ENCODE measurements around the gene SCRN1. TPM values are rescaled to one million over a fixed set of nuclear protein-coding genes. Genes with fewer than 3 reads are reported as not detected.
"Not testable (repeated sequence)": the region's sequence is repeated elsewhere in the genome, so short reads cannot be mapped to it uniquely, and the experiment has no call there.

SCRN1 gene
- total and polyA plus RNA-seq, 2 experiments from 2014 or later: 47.1 to 73.5 TPM

DNA sequence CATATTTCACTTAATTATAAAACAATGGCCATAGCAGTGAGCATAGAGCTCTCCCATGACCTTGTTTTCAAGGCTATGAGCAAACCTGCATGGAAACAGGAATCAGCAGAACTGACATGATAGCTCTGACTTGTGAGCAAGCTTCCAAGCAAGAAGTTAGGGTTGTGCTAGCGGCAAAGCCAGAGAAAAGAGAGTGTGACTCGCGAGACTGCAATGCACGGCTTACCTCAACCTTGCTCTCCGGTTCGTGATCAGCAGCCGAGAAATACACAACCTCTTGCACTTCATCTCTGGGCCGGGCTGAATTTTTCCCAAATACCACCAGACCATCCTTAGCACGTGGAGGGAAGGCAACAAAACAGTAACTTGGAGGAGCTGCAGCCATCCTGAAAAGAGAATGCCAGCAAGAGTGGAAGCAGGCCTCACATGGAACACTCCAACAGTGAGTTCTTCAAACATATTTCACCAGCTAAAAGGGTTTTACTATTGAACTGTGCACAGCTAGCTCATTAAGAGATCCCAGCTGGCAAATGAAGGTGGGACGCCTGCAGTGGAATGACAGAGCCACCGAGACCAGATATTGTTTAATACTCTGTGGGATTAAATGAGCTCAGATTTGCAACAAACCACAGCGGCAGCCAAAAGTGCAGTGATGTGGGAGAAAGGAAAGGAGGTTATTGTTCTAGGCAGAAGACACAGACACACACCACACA is 20.8 kb downstream of the SCRN1 start:
- Histone ChIP-seq H3K27me3 (no peaks in the 10 kb centered on the region), H3K79me2 (peaks cover 67% of the 10 kb centered on the region), H3K4me2 (no peak overlapping the region), H4K20me1 (ENCODE audit: insufficient read depth, poor library complexity, severe bottlenecking) (peaks cover 61% of the 10 kb centered on the region), H3K27ac (no peak overlapping the region), H2AFZ (no peak overlapping the region), H3K9me2 (replicated peaks; ENCODE audit: insufficient read depth) (no peaks in the 10 kb centered on the region), H3K4me3 (no peak overlapping the region), H3K9me3 (ENCODE audit: low read depth) (no peaks in the 10 kb centered on the region), H3K4me1 (ENCODE audit: insufficient read depth) (no peaks in the 10 kb centered on the region), H3K36me3 (replicated peaks; ENCODE audit: insufficient read depth, low read depth) (no peaks in the 10 kb centered on the region)
- no peak for DNase-seq (ENCODE audit: low spot score)
- TF ChIP-seq CTCF (IDR thresholded peaks at IDR 0.05; ENCODE audit: poor library complexity): no peak
- TF ChIP-seq EZH2 (IDR thresholded peaks at IDR 0.05; ENCODE audit: borderline replicate concordance): no peak
- TF ChIP-seq EZH2phosphoT487 (IDR thresholded peaks at IDR 0.05; ENCODE audit: low read depth, severe bottlenecking, unreplicated experiment): no peak
- 82% methylated on average over 12 of the region's 12 CpGs for WGBS (ENCODE audit: low lambda C conversion rate, missing lambda C conversion rate)

GRCh38 chr7:29965030-29965429 is 24.6 kb downstream of the SCRN1 start:
- WGBS (ENCODE audit: low lambda C conversion rate, missing lambda C conversion rate): 93% methylated on average over 3 of the region's 3 CpGs

DNA sequence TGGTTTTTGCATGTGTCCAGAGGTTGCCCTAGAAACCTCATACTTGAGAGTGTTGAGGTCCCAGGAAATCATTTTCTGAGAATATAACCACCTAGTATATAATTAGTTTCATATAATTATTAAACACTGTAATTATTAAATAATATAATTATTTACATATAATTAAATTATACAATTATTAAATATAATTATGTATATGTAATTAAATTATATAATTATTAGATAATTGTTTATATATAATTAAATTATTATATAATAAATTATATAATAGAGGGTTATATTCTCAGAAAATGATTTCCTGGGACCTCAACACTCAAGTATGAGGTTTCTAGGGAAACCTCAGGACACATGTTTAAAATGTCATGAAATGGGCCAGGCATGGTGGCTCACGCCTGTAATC is 27.6 kb downstream of the SCRN1 start:
- H4K20me1 ChIP-seq (ENCODE audit: insufficient read depth, poor library complexity, severe bottlenecking): peaks cover 5% of the 10 kb centered on the region
- no peaks in the 10 kb centered on the region for H3K27me3 ChIP-seq
- no peak overlapping the region for H3K4me2 ChIP-seq
- no peak overlapping the region for H3K27ac ChIP-seq
- TF ChIP-seq EZH2 (IDR thresholded peaks at IDR 0.05; ENCODE audit: borderline replicate concordance): no peak
- no peaks in the 10 kb centered on the region for H3K9me2 ChIP-seq (replicated peaks; ENCODE audit: insufficient read depth)
- H3K4me1 ChIP-seq (ENCODE audit: insufficient read depth): no peaks in the 10 kb centered on the region
- 94% methylated on average over 1 of the region's 1 CpG for WGBS (ENCODE audit: low lambda C conversion rate, missing lambda C conversion rate)
- no peaks in the 10 kb centered on the region for H3K9me3 ChIP-seq (ENCODE audit: low read depth)
- no peak for DNase-seq (ENCODE audit: low spot score)
- H3K4me3 ChIP-seq: no peak overlapping the region
- H3K36me3 ChIP-seq (replicated peaks; ENCODE audit: insufficient read depth, low read depth): no peaks in the 10 kb centered on the region
- H2AFZ ChIP-seq: no peak overlapping the region
- peaks cover 22% of the 10 kb centered on the region for H3K79me2 ChIP-seq

More at GRCh38 chr7:29965030-29965429, 24.6 kb downstream of the SCRN1 start:
- H3K27ac ChIP-seq: no peak overlapping the region
- no peaks in the 10 kb centered on the region for H3K4me1 ChIP-seq (ENCODE audit: insufficient read depth)
- no peak overlapping the region for H3K4me2 ChIP-seq
- DNase-seq (ENCODE audit: low spot score): no peak
- no peak for TF ChIP-seq EZH2 (IDR thresholded peaks at IDR 0.05; ENCODE audit: borderline replicate concordance)
- TF ChIP-seq EZH2phosphoT487 (IDR thresholded peaks at IDR 0.05; ENCODE audit: low read depth, severe bottlenecking, unreplicated experiment): no peak
- no peak for TF ChIP-seq CTCF (IDR thresholded peaks at IDR 0.05; ENCODE audit: poor library complexity)
- no peaks in the 10 kb centered on the region for H3K9me3 ChIP-seq (ENCODE audit: low read depth)
- H3K36me3 ChIP-seq (replicated peaks; ENCODE audit: insufficient read depth, low read depth): no peaks in the 10 kb centered on the region
- H4K20me1 ChIP-seq (ENCODE audit: insufficient read depth, poor library complexity, severe bottlenecking): peaks cover 26% of the 10 kb centered on the region
- H2AFZ ChIP-seq: no peak overlapping the region
- H3K4me3 ChIP-seq: no peak overlapping the region
- H3K79me2 ChIP-seq: peaks cover 34% of the 10 kb centered on the region
- H3K27me3 ChIP-seq: no peaks in the 10 kb centered on the region
- H3K9me2 ChIP-seq (replicated peaks; ENCODE audit: insufficient read depth): no peaks in the 10 kb centered on the region

- WGBS (ENCODE audit: low lambda C conversion rate, missing lambda C conversion rate): 88% methylated on average over 4 of the region's 19 CpGs
- H3K27me3 ChIP-seq: not testable (repeated sequence)
These were observed 28.0 kb downstream of the SCRN1 start for GRCh38 chr7:29961611-29962010.

More at GRCh38 chr7:29961611-29962010, 28.0 kb downstream of the SCRN1 start:
- H2AFZ ChIP-seq; H3K4me1 ChIP-seq (ENCODE audit: insufficient read depth); H3K27ac ChIP-seq; H3K9me3 ChIP-seq (ENCODE audit: low read depth); H3K9me2 ChIP-seq (replicated peaks; ENCODE audit: insufficient read depth); H3K36me3 ChIP-seq (replicated peaks; ENCODE audit: insufficient read depth, low read depth); H3K4me2 ChIP-seq; DNase-seq (ENCODE audit: low spot score); H4K20me1 ChIP-seq (ENCODE audit: insufficient read depth, poor library complexity, severe bottlenecking); H3K4me3 ChIP-seq: not testable (repeated sequence)
- H3K79me2 ChIP-seq: peaks cover 21% of the 10 kb centered on the region

All from hepatocyte (in vitro differentiated cells).